ENCODE measurements around the gene CDKAL1. TPM values are rescaled to one million over a fixed set of nuclear protein-coding genes. Genes with fewer than 3 reads are reported as not detected.
A peak's percentile ranks its signal among the peaks of the same experiment; 100 is the strongest.

CDKAL1 gene
- total RNA-seq, 1 experiment from 2014 or later: 23.4 TPM

- DNase-seq (ENCODE audit: low spot score): no peak
These were observed 301.2 kb downstream of the CDKAL1 start for GRCh38 chr6:20835315-20836010.

GRCh38 chr6:20837189-20837588 is 302.9 kb downstream of the CDKAL1 start:
- DNase-seq (ENCODE audit: low spot score): no peak

- DNase-seq (ENCODE audit: low spot score): no peak
These were observed 303.9 kb downstream of the CDKAL1 start for GRCh38 chr6:20838113-20838512.

DNA sequence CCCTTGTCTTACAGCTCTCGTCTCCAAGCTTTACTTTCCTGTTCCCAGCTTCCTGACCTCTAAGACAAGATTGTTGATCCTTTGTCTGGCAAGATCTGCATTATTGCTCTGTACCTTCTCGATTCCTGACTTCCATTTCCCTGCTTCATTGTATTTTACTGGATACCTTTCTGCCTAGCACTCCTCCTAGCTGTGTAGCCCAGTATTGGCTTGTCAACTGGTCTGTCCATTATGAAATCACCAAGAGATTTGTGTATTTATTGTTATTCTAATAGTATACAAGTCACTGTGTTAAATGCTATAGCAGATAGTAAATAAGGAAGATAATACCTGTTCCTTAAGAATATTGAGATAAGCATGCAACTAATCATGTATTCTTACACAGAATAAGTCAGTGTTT is 305.4 kb downstream of the CDKAL1 start:
- DNase-seq (ENCODE audit: low spot score): no peak

GRCh38 chr6:20840675-20841074 is 306.4 kb downstream of the CDKAL1 start:
- DNase-seq (ENCODE audit: low spot score): no peak

- DNase-seq (ENCODE audit: low spot score): no peak
These were observed 307.5 kb downstream of the CDKAL1 start for GRCh38 chr6:20841806-20842205.

DNA sequence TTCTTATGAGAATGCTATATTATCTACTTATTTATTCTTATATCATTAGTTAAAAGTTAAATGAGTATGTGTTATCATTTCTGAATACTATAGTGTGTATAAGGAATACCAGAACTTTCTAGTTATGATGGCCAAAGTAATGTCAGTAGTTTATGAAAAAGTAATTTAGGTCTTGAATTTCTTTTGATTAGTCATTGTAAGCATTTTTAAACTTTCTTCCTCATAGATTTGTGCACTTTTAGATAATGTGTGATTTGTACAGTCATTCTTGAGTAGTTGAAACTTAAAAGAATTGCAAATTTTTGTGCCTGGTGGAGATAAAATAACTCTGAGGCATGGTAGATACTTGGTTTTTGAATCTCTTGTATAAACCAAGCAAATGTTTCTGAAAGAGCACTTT is 311.3 kb downstream of the CDKAL1 start:
- no peak for DNase-seq (ENCODE audit: low spot score)

- DNase-seq (ENCODE audit: low spot score): peak; percentile 54
These were observed 312.4 kb downstream of the CDKAL1 start for GRCh38 chr6:20846602-20847028.

DNA sequence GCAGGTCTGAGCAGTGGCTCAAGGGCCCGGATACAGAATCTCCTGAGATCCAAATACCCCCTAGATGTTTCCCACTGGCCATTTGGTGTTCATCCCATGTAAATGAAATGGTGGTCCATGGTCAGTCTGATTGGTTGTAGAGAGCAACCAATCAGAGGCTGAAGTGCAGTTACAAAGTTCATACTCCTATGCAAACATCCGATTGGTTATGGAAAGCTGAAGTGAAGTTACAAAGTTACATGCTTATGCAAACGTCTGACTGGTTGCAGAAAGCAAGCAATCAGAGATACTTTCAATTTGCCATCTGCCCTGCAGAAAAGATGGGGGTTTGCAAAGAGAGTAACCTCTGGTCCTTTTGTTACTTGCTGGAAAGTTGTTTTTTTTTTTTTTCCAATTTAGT is 313.6 kb downstream of the CDKAL1 start:
- DNase-seq (ENCODE audit: low spot score): no peak

GRCh38 chr6:20850686-20851416 is 316.6 kb downstream of the CDKAL1 start:
- DNase-seq (ENCODE audit: low spot score): no peak

DNA sequence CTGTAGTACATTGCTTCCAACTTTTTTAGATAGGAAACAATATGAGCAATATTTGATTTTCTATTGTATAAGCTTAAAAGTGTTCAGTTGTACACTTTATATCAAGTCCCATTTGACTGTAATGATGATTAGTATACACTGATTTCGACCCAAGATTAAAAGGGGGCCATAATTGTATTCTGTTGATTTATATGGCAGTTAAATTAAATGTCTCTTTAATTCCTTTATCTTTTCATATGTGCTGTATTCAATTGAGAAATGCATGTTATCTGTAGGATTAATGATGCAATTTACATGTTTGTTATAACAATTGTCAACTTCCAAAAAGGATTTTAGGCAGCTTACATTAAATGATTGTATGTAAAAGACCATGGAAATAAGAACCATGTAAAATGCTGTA is 317.5 kb downstream of the CDKAL1 start:
- DNase-seq (ENCODE audit: low spot score): no peak

DNA sequence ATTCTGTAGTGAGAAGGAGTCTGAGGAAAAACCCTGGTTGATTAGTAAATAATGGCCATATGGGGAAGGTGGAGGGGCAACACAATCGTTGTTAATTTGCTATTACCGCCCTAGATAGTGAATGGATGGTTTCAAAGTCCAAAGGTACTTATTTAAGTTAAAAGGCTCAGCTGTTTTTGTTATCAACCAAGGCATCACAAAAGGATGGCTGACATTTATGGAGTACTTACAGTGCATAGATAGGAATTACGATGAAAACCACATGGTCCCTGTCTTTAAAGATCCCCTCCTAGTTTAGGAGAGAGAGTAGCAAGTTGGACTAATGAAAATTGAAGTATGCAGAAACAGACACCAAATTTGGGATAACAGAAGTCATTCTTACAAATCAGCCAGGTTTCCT is 319.6 kb downstream of the CDKAL1 start:
- no peak for DNase-seq (ENCODE audit: low spot score)

DNA sequence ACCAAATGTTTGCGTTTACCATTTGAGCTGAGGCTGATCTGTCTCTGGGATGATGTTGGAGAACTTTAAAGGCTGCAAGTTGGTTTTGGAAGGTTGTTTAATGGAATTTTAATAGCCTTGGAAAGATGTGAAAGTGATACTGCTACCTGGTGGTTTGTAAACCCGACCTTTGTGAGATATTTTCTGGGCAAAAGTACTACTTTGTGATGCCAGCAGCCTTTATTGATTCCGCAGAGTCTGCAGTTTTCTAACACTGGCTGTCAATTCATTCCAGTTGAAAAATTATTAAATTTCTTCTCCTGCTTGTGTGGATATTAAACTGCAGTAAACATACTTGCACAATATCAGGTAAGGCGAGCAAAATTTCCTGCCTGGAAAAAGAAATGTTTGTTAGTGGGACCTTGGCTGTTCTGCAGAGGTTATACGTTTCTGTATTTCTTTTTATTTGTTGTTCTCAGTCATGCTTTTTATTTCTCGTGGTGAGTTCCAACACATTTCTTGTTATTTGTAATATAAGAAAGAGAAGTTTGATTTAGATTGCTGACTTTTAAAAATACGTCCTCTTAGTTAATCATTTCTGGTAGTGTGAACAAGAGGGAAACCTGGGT is 322.5 kb downstream of the CDKAL1 start:
- no peak for DNase-seq (ENCODE audit: low spot score)

GRCh38 chr6:20861481-20861880 is 327.2 kb downstream of the CDKAL1 start:
- no peak for DNase-seq (ENCODE audit: low spot score)

GRCh38 chr6:20866036-20866435 is 331.8 kb downstream of the CDKAL1 start:
- DNase-seq (ENCODE audit: low spot score): no peak

GRCh38 chr6:20866935-20867703 is 332.9 kb downstream of the CDKAL1 start:
- DNase-seq (ENCODE audit: low spot score): no peak

DNA sequence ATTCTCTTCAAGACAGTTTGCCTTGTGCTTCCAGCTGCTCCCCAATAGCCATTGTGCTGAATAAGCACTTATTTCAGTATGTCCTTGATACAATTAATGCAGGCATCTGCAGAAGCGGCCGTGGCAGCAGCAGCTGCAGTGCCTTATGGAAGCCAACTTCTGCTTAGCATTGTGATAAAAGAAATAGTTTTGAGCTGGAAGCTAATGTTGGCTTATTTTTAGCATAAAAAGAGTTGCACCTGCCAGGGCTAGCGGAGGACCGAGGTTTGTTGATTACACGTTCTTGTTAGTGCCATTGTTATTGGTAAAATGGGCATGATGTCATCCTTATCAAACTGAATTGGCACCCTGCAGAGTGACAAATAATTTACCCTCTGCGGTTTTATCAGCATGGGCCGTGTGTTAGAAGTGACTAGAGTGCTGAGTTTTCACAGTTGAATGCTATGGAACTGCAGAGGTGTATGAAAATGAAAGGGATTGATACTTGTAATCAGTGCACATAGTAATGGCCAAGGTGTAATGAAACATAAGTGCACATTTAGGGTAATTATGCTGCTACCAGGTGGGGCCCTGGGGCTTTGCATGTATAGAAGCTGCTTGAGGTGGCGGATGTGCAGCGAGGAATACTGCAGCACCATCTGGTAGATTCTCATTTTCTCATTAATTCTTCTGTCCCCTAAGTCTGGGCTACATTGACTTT is 334.3 kb downstream of the CDKAL1 start:
- no peak for DNase-seq (ENCODE audit: low spot score)

- no peak for DNase-seq (ENCODE audit: low spot score)
These were observed 335.8 kb downstream of the CDKAL1 start for GRCh38 chr6:20870021-20870420.

GRCh38 chr6:20870493-20870892 is 336.2 kb downstream of the CDKAL1 start:
- DNase-seq (ENCODE audit: low spot score): no peak

- DNase-seq (ENCODE audit: low spot score): no peak
These were observed 339.4 kb downstream of the CDKAL1 start for GRCh38 chr6:20873425-20874190.

All from A172 (cell line).